K562 (cell line): ENCODE data around the gene PTPN11.

Experiments used
- EGR1 ChIP-seq: fragments of 450-650 bp; conservative IDR thresholded peaks from 2 replicates; pipeline ENCODE4 v1.6.1; 2017; ENCODE audit warnings: mild to moderate bottlenecking
- EZH2 ChIP-seq: IDR thresholded peaks from 2 replicates; pipeline ENCODE4 v1.6.1; 2012; ENCODE audit warnings: low read depth, mild to moderate bottlenecking, inconsistent platforms, low read length, borderline replicate concordance
- FOXK2 ChIP-seq, 2 experiments: fragments of 450-650 bp; IDR thresholded peaks in 1 of 2; conservative IDR thresholded peaks in 1 of 2; 2 replicates each; pipeline ENCODE4 v1.6.1; 2016; ENCODE audit warnings: low read depth in 2 of 2, mild to moderate bottlenecking in 1 of 2
- POLR2AphosphoS5 ChIP-seq: IDR thresholded peaks from 2 replicates; pipeline ENCODE4 v1.6.1; 2011; ENCODE audit warnings: mild to moderate bottlenecking, low read depth, low read length, moderate library complexity; ENCODE audit not compliant: control insufficient read depth, insufficient read depth
- TAF1 ChIP-seq: IDR thresholded peaks from 2 replicates; pipeline ENCODE4 v1.6.1; 2011; ENCODE audit warnings: mild to moderate bottlenecking, low read length, moderate library complexity; ENCODE audit not compliant: insufficient read depth, control insufficient read depth, severe bottlenecking; ENCODE audit errors: extremely low read depth
- TBL1XR1 ChIP-seq, 2 experiments: IDR thresholded peaks; 2 replicates each; pipeline ENCODE4 v1.6.1; 2012; ENCODE audit warnings: improper control_type of control experiment in 2 of 2, low read length in 2 of 2, mild to moderate bottlenecking in 1 of 2
- U2AF1 ChIP-seq: fragments of 200-400 bp; formaldehyde crosslinking; optimal IDR thresholded peaks from 2 replicates; pipeline ENCODE3; 2017; ENCODE audit warnings: mild to moderate bottlenecking, low read depth, low read length, moderate library complexity
- ZNF347 ChIP-seq: fragments of 450-650 bp; formaldehyde crosslinking; IDR thresholded peaks from 2 replicates; pipeline ENCODE4 v1.4.0; 2020; ENCODE audit warnings: low read depth, mild to moderate bottlenecking, moderate library complexity
- TF ChIP-seq, protein P1 (sequence below): fragments of 250-450 bp; sonication (Bioruptor Pico); IDR thresholded peaks from 2 replicates; pipeline ENCODE4 v1.8.0; 2022; ENCODE audit warnings: moderate library complexity, mild to moderate bottlenecking, inconsistent platforms
- TF ChIP-seq, protein P2 (sequence below), 3 experiments: IDR thresholded peaks in 2 of 3; conservative IDR thresholded peaks in 1 of 3; 2 replicates each; pipeline ENCODE4 v1.5.1; 2011 to 2012; ENCODE audit warnings: low read length in 3 of 3, mild to moderate bottlenecking in 3 of 3, control low read depth in 2 of 3, improper control_type of control experiment in 1 of 3, inconsistent platforms in 1 of 3, low read depth in 1 of 3, mixed read lengths in 1 of 3, moderate library complexity in 1 of 3; ENCODE audit not compliant: insufficient read depth in 2 of 3
- TF ChIP-seq, protein P3 (sequence below), 2 experiments: IDR thresholded peaks; 2 replicates each; pipeline ENCODE4 v1.6.1; 2012; ENCODE audit warnings: improper control_type of control experiment in 2 of 2, low read depth in 2 of 2, low read length in 2 of 2, borderline replicate concordance in 1 of 2

DNA sequence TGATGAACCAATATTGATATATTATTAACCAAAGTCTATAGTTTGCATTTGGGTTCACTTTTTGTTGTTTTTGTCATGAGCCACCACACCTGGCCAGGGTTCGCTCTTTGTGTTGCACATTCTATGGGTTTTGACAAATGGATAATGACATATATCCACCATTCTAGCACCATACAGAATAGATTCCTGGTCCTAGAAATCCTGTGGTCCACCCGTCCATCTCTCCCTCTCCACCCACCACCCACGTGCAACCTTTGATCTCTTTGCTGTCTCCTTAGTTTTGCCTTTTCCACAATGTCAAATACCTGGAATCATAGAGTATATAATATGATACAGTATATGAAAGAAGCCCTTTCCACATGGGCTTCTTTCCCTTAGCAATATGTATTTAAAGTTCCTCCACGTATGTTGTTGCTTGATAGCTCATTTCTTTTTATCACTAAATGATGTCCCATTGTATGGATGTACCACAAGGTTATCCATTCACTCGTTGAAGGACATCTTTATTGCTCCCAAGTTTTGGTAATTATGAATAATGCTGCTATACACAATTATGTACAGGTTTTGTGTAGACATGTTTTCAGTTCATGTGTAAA is 16.7 kb upstream of the PTPN11 start:
- TF ChIP-seq, protein P1, sequence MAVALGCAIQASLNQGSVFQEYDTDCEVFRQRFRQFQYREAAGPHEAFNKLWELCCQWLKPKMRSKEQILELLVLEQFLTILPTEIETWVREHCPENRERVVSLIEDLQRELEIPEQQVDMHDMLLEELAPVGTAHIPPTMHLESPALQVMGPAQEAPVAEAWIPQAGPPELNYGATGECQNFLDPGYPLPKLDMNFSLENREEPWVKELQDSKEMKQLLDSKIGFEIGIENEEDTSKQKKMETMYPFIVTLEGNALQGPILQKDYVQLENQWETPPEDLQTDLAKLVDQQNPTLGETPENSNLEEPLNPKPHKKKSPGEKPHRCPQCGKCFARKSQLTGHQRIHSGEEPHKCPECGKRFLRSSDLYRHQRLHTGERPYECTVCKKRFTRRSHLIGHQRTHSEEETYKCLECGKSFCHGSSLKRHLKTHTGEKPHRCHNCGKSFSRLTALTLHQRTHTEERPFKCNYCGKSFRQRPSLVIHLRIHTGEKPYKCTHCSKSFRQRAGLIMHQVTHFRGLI (CRISPR knock-in tag) = no peak
- TF ChIP-seq, protein P2, sequence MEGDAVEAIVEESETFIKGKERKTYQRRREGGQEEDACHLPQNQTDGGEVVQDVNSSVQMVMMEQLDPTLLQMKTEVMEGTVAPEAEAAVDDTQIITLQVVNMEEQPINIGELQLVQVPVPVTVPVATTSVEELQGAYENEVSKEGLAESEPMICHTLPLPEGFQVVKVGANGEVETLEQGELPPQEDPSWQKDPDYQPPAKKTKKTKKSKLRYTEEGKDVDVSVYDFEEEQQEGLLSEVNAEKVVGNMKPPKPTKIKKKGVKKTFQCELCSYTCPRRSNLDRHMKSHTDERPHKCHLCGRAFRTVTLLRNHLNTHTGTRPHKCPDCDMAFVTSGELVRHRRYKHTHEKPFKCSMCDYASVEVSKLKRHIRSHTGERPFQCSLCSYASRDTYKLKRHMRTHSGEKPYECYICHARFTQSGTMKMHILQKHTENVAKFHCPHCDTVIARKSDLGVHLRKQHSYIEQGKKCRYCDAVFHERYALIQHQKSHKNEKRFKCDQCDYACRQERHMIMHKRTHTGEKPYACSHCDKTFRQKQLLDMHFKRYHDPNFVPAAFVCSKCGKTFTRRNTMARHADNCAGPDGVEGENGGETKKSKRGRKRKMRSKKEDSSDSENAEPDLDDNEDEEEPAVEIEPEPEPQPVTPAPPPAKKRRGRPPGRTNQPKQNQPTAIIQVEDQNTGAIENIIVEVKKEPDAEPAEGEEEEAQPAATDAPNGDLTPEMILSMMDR (IDR thresholded peaks at IDR 0.05 in 2 of 3, conservative IDR thresholded peaks at IDR 0.05 in 1 of 3; ENCODE audit: insufficient read depth in 2 of 3, low read depth in 1 of 3, low read length in 3 of 3) = no peak
- no peak for TF ChIP-seq TAF1
- TF ChIP-seq EGR1 = 0 out of 2 replicates have a peak, but pooled peaks have one; percentile 27
- no peak for TF ChIP-seq FOXK2 (conservative IDR thresholded peaks at IDR 0.05 in 1 of 2, IDR thresholded peaks at IDR 0.05 in 1 of 2; ENCODE audit: low read depth in 2 of 2)
- TF ChIP-seq U2AF1 = no peak
- TF ChIP-seq ZNF347 (CRISPR knock-in tag) = no peak
- TF ChIP-seq EZH2 = no peak
- TF ChIP-seq TBL1XR1 (IDR thresholded peaks at IDR 0.05; ENCODE audit: low read length in 2 of 2) = no peak
- no peak for TF ChIP-seq POLR2AphosphoS5
- TF ChIP-seq, protein P3, sequence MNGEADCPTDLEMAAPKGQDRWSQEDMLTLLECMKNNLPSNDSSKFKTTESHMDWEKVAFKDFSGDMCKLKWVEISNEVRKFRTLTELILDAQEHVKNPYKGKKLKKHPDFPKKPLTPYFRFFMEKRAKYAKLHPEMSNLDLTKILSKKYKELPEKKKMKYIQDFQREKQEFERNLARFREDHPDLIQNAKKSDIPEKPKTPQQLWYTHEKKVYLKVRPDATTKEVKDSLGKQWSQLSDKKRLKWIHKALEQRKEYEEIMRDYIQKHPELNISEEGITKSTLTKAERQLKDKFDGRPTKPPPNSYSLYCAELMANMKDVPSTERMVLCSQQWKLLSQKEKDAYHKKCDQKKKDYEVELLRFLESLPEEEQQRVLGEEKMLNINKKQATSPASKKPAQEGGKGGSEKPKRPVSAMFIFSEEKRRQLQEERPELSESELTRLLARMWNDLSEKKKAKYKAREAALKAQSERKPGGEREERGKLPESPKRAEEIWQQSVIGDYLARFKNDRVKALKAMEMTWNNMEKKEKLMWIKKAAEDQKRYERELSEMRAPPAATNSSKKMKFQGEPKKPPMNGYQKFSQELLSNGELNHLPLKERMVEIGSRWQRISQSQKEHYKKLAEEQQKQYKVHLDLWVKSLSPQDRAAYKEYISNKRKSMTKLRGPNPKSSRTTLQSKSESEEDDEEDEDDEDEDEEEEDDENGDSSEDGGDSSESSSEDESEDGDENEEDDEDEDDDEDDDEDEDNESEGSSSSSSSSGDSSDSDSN (IDR thresholded peaks at IDR 0.05; ENCODE audit: borderline replicate concordance in 1 of 2, low read depth in 2 of 2, low read length in 2 of 2) = no peak
